Measurements from ENCODE around the gene ALG9.

GRCh38 chr11:111845276-111846028 lies 25.9 kb downstream of the ALG9 start:
- TF ChIP-seq CTCF (conservative IDR thresholded peaks at IDR 0.05) (no peak), EZH2 (IDR thresholded peaks at IDR 0.05; ENCODE audit: low read depth) (no peak)
